Fibroblast of pulmonary artery (primary cell): ENCODE measurements around the gene MB21D2.
A peak's percentile ranks its signal among the peaks of the same experiment; 100 is the strongest.

ENCODE experiments used
- DNase-seq: peaks from one replicate; pipeline ENCODE4 v3.0.0-alpha.2; 2010; ENCODE audit warnings: low read depth
- H3K4me3 ChIP-seq: replicated peaks from 2 replicates; pipeline ENCODE4 v1.5.1; 2011; ENCODE audit warnings: low read depth, mild to moderate bottlenecking, control low read depth, low read length, moderate library complexity
- TF ChIP-seq, protein P1 (sequence below): IDR thresholded peaks from 2 replicates; pipeline ENCODE4 v1.5.1; 2011; ENCODE audit warnings: mild to moderate bottlenecking, control low read depth, low read length, inconsistent platforms; ENCODE audit errors: missing control alignments

Gene MB21D2

DNA sequence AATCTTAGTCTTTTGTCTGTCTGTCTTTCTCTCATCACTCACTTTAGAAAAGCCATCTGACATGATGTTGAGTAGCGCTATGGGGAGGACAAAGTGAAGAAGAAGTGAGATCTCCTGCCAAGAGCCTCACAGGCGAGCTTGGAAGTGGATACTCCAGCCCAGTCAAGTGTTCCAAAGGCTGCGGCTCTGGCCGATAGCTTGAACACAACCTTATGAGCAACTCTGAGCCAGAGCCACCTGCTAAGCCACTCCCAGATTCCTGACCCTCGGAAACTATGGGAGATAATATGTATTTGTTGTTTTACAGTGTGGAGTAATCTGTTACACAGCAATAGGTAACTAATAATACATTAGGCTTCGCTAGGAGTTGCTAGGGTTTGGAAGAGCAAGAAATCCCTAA is 76.2 kb downstream of the MB21D2 start:
- no peak for DNase-seq
- no peak overlapping the region for H3K4me3 ChIP-seq
- TF ChIP-seq, protein P1, sequence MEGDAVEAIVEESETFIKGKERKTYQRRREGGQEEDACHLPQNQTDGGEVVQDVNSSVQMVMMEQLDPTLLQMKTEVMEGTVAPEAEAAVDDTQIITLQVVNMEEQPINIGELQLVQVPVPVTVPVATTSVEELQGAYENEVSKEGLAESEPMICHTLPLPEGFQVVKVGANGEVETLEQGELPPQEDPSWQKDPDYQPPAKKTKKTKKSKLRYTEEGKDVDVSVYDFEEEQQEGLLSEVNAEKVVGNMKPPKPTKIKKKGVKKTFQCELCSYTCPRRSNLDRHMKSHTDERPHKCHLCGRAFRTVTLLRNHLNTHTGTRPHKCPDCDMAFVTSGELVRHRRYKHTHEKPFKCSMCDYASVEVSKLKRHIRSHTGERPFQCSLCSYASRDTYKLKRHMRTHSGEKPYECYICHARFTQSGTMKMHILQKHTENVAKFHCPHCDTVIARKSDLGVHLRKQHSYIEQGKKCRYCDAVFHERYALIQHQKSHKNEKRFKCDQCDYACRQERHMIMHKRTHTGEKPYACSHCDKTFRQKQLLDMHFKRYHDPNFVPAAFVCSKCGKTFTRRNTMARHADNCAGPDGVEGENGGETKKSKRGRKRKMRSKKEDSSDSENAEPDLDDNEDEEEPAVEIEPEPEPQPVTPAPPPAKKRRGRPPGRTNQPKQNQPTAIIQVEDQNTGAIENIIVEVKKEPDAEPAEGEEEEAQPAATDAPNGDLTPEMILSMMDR, result no peak

DNA sequence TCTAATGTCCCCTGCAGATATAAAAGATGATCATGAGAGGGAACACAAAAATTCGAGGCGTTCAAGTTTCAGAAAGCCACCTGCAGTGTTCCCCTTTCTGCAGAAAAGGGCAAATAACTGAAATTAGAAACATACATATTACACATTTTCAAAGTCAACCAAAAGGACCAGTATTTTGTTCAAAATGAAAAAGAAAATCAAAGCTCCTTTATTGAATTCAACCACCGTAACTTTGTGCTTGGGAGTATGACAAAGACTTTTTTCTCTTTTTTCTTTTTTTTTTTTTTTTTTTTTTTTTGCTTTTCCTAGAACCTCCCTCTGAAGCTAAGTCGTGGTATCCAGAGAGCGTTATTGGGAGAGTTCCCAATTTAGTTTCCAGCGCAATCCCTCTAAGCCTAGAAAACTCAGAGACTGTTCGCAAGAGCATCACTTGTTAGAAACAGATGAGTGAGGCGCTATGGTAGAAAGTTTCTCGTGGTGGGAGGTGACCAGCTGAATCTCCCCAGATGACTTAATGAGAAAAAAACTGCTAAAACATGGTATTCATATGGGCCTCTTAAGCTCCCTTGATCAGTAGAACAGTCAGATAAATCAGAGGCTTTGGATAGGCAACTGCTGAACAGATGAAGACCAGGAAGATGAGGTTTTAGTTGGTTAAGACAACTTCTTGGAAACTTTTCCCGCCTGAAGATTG is 77.4 kb downstream of the MB21D2 start:
- TF ChIP-seq, protein P1, result no peak
- no peak for DNase-seq

GRCh38 chr3:192835818-192836815 is 81.5 kb downstream of the MB21D2 start:
- TF ChIP-seq, protein P1, result no peak
- peak; percentile 81 for DNase-seq
- no peak overlapping the region for H3K4me3 ChIP-seq

More for the DNA sequence above, 77.4 kb downstream of the MB21D2 start:
- H3K4me3 ChIP-seq, result no peak overlapping the region

DNA sequence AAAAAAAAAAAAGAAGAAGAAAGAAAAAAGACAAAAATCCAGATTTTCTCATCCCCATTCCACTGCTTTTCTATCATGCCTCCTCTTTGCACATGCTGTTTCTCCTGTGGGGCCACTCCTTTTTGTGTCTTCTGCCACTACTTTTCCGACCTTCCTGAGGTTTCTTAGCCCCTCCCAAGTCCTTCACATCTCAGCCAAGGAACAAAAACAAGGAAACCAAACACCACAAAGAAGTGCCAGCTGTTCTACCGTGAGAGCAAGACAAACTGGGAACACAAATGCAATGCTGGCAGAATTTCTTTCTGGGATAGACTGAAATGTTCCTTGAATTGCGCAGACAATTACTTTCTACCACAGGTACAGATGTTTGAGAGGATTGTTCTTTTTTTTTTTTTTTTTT is 83.2 kb downstream of the MB21D2 start:
- DNase-seq, result no peak
- no peak overlapping the region for H3K4me3 ChIP-seq
- TF ChIP-seq, protein P1, result no peak

DNA sequence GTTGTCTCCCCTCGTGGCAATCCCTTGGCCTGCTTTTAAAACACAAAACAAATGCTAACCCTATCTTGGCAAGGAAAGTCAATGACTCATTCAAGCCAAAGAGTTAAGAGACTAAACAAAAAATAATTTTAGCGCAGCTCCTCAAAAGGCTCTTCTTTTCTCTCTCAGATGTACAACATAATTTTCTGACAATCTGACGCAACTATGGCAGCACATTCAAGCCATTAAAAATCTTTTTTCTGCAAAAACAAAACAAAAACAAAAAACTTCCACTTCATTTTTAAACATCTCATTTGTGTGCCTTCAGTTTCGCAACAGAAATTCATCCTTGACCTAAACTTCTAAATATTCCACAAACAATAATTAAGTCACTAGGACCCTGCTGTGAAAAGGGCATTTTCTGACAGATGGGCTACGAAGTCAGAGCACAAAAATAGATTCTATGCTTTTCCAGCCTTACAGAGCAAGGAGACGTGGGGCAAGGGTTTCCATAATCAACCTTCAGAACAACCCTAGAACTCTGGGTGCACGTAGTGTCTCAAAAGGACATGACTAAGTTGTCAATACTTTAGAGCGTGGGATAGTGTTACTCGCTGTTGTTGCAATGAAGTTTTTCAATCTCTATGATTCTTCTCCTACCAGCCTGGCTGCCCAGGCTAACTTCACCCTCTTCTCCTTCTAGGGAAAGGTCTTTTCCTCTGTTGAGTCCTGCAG is 84.3 kb downstream of the MB21D2 start:
- no peak overlapping the region for H3K4me3 ChIP-seq
- TF ChIP-seq, protein P1, result no peak
- peak; percentile 77 for DNase-seq

GRCh38 chr3:192831801-192832347 is 85.8 kb downstream of the MB21D2 start:
- no peak overlapping the region for H3K4me3 ChIP-seq
- TF ChIP-seq, protein P1, result no peak
- DNase-seq, result no peak
